Sigmoid colon (tissue), 7 donors: Measurements from ENCODE around the gene SCYGR1. TPM values are rescaled to one million over a fixed set of nuclear protein-coding genes. Genes with fewer than 3 reads are reported as not detected.
"Not testable (repeated sequence)": the region's sequence is repeated elsewhere in the genome, so short reads cannot be mapped to it uniquely, and the experiment has no call there.

ENCODE experiments used
- DNase-seq: peaks from one replicate; pipeline ENCODE4 v3.0.0-alpha.2; 2019
- H3K27ac ChIP-seq, 4 donors: fragments of 200-600 bp; sonication (generic); one replicate each; pipeline ENCODE4 v1.5.1; 2016 to 2019; ENCODE audit warnings: mild to moderate bottlenecking in 1 of 4
- H3K27me3 ChIP-seq, 3 donors: fragments of 200-600 bp; sonication (generic); one replicate each; pipeline ENCODE4 v1.5.1; 2019; ENCODE audit warnings: mild to moderate bottlenecking in 1 of 3
- H3K36me3 ChIP-seq, 4 donors: fragments of 200-600 bp; sonication (generic); one replicate each; pipeline ENCODE4 v1.5.1; 2016 to 2019
- H3K4me1 ChIP-seq, 4 donors: fragments of 200-600 bp; sonication (generic); one replicate each; pipeline ENCODE4 v1.5.1; 2017 to 2019
- H3K4me3 ChIP-seq, 4 donors: fragments of 200-600 bp; sonication (generic); one replicate each; pipeline ENCODE4 v1.5.1; 2017 to 2019; ENCODE audit warnings: mild to moderate bottlenecking in 2 of 4, moderate library complexity in 1 of 4
- H3K9me3 ChIP-seq, 4 donors: fragments of 200-600 bp in 3 of 4; sonication (generic) in 3 of 4; one replicate each; pipeline versions ENCODE4 v1.5.1 to v1.6.1; 2013 to 2019
- EP300 ChIP-seq, 4 donors: sonication (generic); formaldehyde crosslinking; IDR thresholded peaks; one replicate each; pipeline ENCODE4 v1.6.1; 2017; ENCODE audit warnings: antibody characterized with exemption in 4 of 4
- POLR2A ChIP-seq, 2 donors: fragments of 450-650 bp; IDR thresholded peaks; one replicate each; pipeline ENCODE4 v1.6.1; 2016; ENCODE audit warnings: antibody characterized with exemption in 2 of 2, mild to moderate bottlenecking in 2 of 2, moderate library complexity in 2 of 2
- POLR2AphosphoS5 ChIP-seq, 4 donors: sonication (generic); formaldehyde crosslinking; IDR thresholded peaks; one replicate each; pipeline ENCODE4 v1.6.1; 2017; ENCODE audit warnings: antibody characterized with exemption in 4 of 4
- WGBS, 2 donors: extraction: QIAGEN DNeasy Blood & Tissue Kit; methylation state at CpG; one replicate each; pipeline ENCODE4 v1.1.7; 2013; 5-methylcytosine and 5-hydroxymethylcytosine counted together
- intact Hi-C: fragments of 100-400 bp; cut with DNase I; formaldehyde crosslinking; loops from one replicate; pipeline ENCODE4 v1.15.1; 2023
- polyA plus RNA-seq, 3 donors: library from polyadenylated mRNA; stranded (reverse); fragments of 200-250 nt; gene quantifications; one replicate each; pipeline ENCODE4 v1.2.3, GENCODE V29; 2013
- total RNA-seq, 4 donors: library from RNA; depleted of rRNA; stranded (reverse); fragments of >200 nt; gene quantifications; one replicate each; pipeline ENCODE4 v1.1.0, GENCODE V29; 2016
- TF ChIP-seq, protein P1 (sequence below), 4 experiments: fragments of 450-650 bp in 3 of 4; fragments of 200-600 bp in 1 of 4; IDR thresholded peaks; one replicate each; pipeline ENCODE4 v1.5.1; 2016 to 2019; ENCODE audit warnings: antibody characterized with exemption in 4 of 4, mild to moderate bottlenecking in 3 of 4, moderate library complexity in 2 of 4
- donor health status: healthy with polysubstance abuse.
- donor health status: Bipolar disorder and iron deficiency.
- donor health status: healthy.

Gene SCYGR1
- total and polyA plus RNA-seq, 7 donors, result not detected

DNA sequence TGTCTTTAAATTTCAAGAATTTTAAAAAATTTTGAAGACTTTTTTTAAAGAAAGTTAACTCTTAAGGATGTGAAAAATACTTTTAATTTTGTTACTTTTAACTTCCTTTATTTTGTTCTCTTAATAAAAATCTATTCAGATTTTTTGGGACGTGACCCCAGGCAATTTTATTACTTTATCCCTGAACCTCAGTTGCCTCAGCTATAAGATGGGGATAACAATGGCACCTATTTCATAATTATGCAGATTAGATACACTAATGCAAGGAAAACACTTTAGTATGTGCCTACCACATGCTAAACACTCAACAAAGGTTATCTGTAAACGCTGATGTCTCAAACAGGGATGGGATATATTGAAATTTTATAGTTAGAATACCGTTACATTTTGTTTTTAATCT, 1.5 kb upstream of the SCYGR1 start:
- intact Hi-C loops, result no loop called here
- WGBS, 2 donors, result 81 to 89% methylated on average over 3 of the region's 3 CpGs
- no peak for DNase-seq

GRCh38 chr2:227388537-227389011, 825 bp upstream of the SCYGR1 start:
- H3K9me3 ChIP-seq, result no peaks in the 10 kb centered on the region
- no peaks in the 10 kb centered on the region for H3K4me1 ChIP-seq
- TF ChIP-seq EP300 (IDR thresholded peaks at IDR 0.05), result no peak
- TF ChIP-seq POLR2AphosphoS5 (IDR thresholded peaks at IDR 0.05), result no peak
- TF ChIP-seq, protein P1, sequence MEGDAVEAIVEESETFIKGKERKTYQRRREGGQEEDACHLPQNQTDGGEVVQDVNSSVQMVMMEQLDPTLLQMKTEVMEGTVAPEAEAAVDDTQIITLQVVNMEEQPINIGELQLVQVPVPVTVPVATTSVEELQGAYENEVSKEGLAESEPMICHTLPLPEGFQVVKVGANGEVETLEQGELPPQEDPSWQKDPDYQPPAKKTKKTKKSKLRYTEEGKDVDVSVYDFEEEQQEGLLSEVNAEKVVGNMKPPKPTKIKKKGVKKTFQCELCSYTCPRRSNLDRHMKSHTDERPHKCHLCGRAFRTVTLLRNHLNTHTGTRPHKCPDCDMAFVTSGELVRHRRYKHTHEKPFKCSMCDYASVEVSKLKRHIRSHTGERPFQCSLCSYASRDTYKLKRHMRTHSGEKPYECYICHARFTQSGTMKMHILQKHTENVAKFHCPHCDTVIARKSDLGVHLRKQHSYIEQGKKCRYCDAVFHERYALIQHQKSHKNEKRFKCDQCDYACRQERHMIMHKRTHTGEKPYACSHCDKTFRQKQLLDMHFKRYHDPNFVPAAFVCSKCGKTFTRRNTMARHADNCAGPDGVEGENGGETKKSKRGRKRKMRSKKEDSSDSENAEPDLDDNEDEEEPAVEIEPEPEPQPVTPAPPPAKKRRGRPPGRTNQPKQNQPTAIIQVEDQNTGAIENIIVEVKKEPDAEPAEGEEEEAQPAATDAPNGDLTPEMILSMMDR (IDR thresholded peaks at IDR 0.05), result no peak
- TF ChIP-seq POLR2A (IDR thresholded peaks at IDR 0.05), result no peak
- H3K36me3 ChIP-seq, result no peaks in the 10 kb centered on the region
- WGBS, 2 donors, result 77 to 84% methylated on average over 7 of the region's 7 CpGs
- no peak overlapping the region for H3K27ac ChIP-seq
- no peak overlapping the region for H3K4me3 ChIP-seq
- no peaks in the 10 kb centered on the region for H3K27me3 ChIP-seq
- no peak for DNase-seq
- intact Hi-C loops, result no loop called here

More for the DNA sequence above, 1.5 kb upstream of the SCYGR1 start:
- Histone ChIP-seq H3K27me3 (no peaks in the 10 kb centered on the region), H3K9me3 (no peaks in the 10 kb centered on the region), H3K36me3 (no peaks in the 10 kb centered on the region), H3K4me1 (no peaks in the 10 kb centered on the region), H3K27ac (no peak overlapping the region), H3K4me3 (no peak overlapping the region)
- no peak for TF ChIP-seq POLR2AphosphoS5 (IDR thresholded peaks at IDR 0.05)
- TF ChIP-seq, protein P1 (IDR thresholded peaks at IDR 0.05), result no peak
- no peak for TF ChIP-seq EP300 (IDR thresholded peaks at IDR 0.05)
- TF ChIP-seq POLR2A (IDR thresholded peaks at IDR 0.05), result no peak

DNA sequence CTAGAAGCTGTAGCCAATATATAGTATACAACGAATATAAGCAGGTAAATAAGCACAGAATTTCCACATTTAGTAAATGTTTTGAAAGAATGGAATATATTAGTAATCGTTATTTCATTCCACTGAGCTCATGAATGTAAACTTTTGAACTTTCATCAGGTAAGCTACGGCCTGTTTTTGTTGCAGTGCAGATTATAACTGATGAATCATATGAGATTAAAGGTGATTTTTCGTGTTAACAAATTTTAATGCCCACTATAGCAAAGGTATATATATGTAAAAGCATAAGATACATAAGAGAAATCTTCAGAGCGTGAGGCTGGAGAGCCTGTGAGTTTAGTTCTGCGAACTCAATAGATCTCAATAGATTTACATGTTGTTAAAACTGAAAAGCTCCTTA, 1.1 kb downstream of the SCYGR1 start:
- Histone ChIP-seq H3K27me3 (no peaks in the 10 kb centered on the region), H3K4me1 (no peaks in the 10 kb centered on the region), H3K36me3 (no peaks in the 10 kb centered on the region), H3K27ac (no peak overlapping the region), H3K9me3 (no peaks in the 10 kb centered on the region), H3K4me3 (no peak overlapping the region)
- DNase-seq, result no peak
- TF ChIP-seq POLR2AphosphoS5 (IDR thresholded peaks at IDR 0.05) (no peak), POLR2A (IDR thresholded peaks at IDR 0.05) (no peak), EP300 (IDR thresholded peaks at IDR 0.05) (no peak)
- TF ChIP-seq, protein P1 (IDR thresholded peaks at IDR 0.05), result no peak
- 76 to 78% methylated on average over 6 of the region's 6 CpGs for WGBS, 2 donors
- intact Hi-C loops, result no loop called here

- Histone ChIP-seq H3K9me3 (no peaks in the 10 kb centered on the region), H3K4me3 (no peak overlapping the region), H3K27ac (no peak overlapping the region), H3K36me3 (no peaks in the 10 kb centered on the region), H3K4me1 (no peaks in the 10 kb centered on the region), H3K27me3 (no peaks in the 10 kb centered on the region)
- 77 to 88% methylated on average over 3 of the region's 3 CpGs for WGBS, 2 donors
- intact Hi-C loops, result no loop called here
- DNase-seq, result no peak
- TF ChIP-seq POLR2A (IDR thresholded peaks at IDR 0.05) (no peak), EP300 (IDR thresholded peaks at IDR 0.05) (no peak), POLR2AphosphoS5 (IDR thresholded peaks at IDR 0.05) (no peak)
- TF ChIP-seq, protein P1 (IDR thresholded peaks at IDR 0.05), result no peak
Measured at GRCh38 chr2:227383686-227384085, 4.1 kb downstream of the SCYGR1 start.

GRCh38 chr2:227382241-227382835, 5.4 kb downstream of the SCYGR1 start:
- H3K9me3 ChIP-seq, H3K4me1 ChIP-seq, intact Hi-C loops, H3K36me3 ChIP-seq, H3K27ac ChIP-seq, H3K4me3 ChIP-seq, DNase-seq, H3K27me3 ChIP-seq: not testable (repeated sequence)
- WGBS, 2 donors, result 89 to 94% methylated on average over 2 of the region's 2 CpGs
